Neural crest cell (in vitro differentiated cells): ENCODE data around the gene FAM110D. TPM values are rescaled to one million over a fixed set of nuclear protein-coding genes. Genes with fewer than 3 reads are reported as not detected.

Experiments used
- DNase-seq: peaks from one replicate; pipeline ENCODE4 v3.0.0; 2021; ENCODE audit warnings: low read depth, mixed read lengths, low spot score
- H3K27ac Mint-ChIP-seq: one replicate; pipeline ENCODE4 v1.8.0; 2021; ENCODE audit warnings: mild to moderate bottlenecking, mixed read lengths; ENCODE audit not compliant: unreplicated experiment
- H3K27me3 Mint-ChIP-seq: 2 replicates; pipeline ENCODE4 v1.8.0; 2021; ENCODE audit warnings: low read depth, mild to moderate bottlenecking, mixed read lengths
- H3K36me3 Mint-ChIP-seq: 2 replicates; pipeline ENCODE4 v1.8.0; 2021; ENCODE audit warnings: low read depth, mild to moderate bottlenecking, mixed read lengths
- H3K4me1 Mint-ChIP-seq: 2 replicates; pipeline ENCODE4 v1.8.0; 2021; ENCODE audit warnings: mixed read lengths
- H3K4me3 Mint-ChIP-seq: one replicate; pipeline ENCODE4 v1.8.0; 2021; ENCODE audit warnings: mild to moderate bottlenecking, mixed read lengths
- H3K9me3 Mint-ChIP-seq: 2 replicates; pipeline ENCODE4 v1.8.0; 2021; ENCODE audit warnings: mixed read lengths
- total RNA-seq: library from RNA; stranded (reverse); gene quantifications from 2 replicates; pipeline ENCODE4 v1.2.1, GENCODE V29; 2021
- TF ChIP-seq, protein P1 (sequence below): fragments of 200-600 bp; sonication (generic); conservative IDR thresholded peaks from 2 replicates; pipeline ENCODE4 v1.5.0; 2021; ENCODE audit warnings: antibody characterized with exemption, mild to moderate bottlenecking

Gene FAM110D
- total RNA-seq, 1 donor from 2014 or later: 1.2 TPM

DNA sequence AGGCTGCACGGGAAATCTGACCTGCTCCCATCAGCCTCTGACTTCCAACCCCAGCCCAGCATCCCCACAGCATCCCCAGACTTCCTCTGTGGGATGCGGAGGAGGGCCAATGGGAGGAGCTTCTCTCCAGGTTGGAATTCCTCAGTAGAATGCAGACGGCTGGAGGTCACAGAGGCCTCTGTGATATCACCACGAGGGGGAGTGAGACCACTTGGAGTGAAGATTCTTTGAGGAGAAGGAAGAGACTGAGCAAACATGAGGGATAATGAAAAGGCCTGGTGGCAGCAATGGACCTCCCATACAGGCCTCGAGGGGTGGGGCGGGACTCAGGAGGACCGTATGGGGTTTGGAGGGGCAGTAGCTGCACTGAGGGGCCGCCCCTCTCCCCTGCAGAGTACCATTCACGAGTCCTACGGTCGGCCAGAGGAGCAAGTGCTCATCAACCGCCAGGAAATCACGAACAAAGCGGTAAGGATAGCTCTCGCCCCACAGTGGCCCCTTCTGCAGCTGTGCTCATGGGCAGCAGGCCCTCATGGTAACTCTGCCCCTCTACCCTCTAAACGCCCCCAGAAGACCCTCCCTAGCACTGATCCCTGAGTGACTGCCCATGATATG lies 31.6 kb downstream of the FAM110D start, which contains the start of gene CATSPER4:
Gene CATSPER4, plus strand, starts transcription at position 230 of the 615 bp plus-strand sequence. Its CDS starts 26 bp downstream, at position 256.
- no peaks in the 10 kb centered on the region for H3K36me3 Mint-ChIP-seq
- TF ChIP-seq, protein P1, sequence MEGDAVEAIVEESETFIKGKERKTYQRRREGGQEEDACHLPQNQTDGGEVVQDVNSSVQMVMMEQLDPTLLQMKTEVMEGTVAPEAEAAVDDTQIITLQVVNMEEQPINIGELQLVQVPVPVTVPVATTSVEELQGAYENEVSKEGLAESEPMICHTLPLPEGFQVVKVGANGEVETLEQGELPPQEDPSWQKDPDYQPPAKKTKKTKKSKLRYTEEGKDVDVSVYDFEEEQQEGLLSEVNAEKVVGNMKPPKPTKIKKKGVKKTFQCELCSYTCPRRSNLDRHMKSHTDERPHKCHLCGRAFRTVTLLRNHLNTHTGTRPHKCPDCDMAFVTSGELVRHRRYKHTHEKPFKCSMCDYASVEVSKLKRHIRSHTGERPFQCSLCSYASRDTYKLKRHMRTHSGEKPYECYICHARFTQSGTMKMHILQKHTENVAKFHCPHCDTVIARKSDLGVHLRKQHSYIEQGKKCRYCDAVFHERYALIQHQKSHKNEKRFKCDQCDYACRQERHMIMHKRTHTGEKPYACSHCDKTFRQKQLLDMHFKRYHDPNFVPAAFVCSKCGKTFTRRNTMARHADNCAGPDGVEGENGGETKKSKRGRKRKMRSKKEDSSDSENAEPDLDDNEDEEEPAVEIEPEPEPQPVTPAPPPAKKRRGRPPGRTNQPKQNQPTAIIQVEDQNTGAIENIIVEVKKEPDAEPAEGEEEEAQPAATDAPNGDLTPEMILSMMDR: peak; percentile 36
- H3K4me3 Mint-ChIP-seq: no peak within 1 kb of the TSS
- no peaks in the 10 kb centered on the region for H3K27me3 Mint-ChIP-seq
- no peak for DNase-seq
- H3K4me1 Mint-ChIP-seq: peaks cover 14% of the 10 kb centered on the region
- H3K27ac Mint-ChIP-seq: peak within 1 kb of the TSS; percentile 23
- H3K9me3 Mint-ChIP-seq: no peaks in the 10 kb centered on the region

GRCh38 chr1:26191739-26192138 lies 32.9 kb downstream of the FAM110D start:
- TF ChIP-seq, protein P1: no peak
- Mint-ChIP-seq H3K27ac (no peak overlapping the region), H3K36me3 (no peaks in the 10 kb centered on the region), H3K9me3 (no peaks in the 10 kb centered on the region), H3K4me1 (peaks cover 14% of the 10 kb centered on the region), H3K4me3 (no peak overlapping the region), H3K27me3 (no peaks in the 10 kb centered on the region)
- no peak for DNase-seq

GRCh38 chr1:26195805-26196204 lies 36.9 kb downstream of the FAM110D start:
- H3K4me1 Mint-ChIP-seq: peaks cover 3% of the 10 kb centered on the region
- TF ChIP-seq, protein P1: no peak
- no peak overlapping the region for H3K27ac Mint-ChIP-seq
- H3K27me3 Mint-ChIP-seq: no peaks in the 10 kb centered on the region
- no peak for DNase-seq
- no peaks in the 10 kb centered on the region for H3K36me3 Mint-ChIP-seq
- H3K4me3 Mint-ChIP-seq: no peak overlapping the region
- H3K9me3 Mint-ChIP-seq: no peaks in the 10 kb centered on the region

GRCh38 chr1:26197301-26197700 lies 38.4 kb downstream of the FAM110D start:
- no peak for DNase-seq
- TF ChIP-seq, protein P1: no peak
- no peaks in the 10 kb centered on the region for H3K9me3 Mint-ChIP-seq
- H3K36me3 Mint-ChIP-seq: no peaks in the 10 kb centered on the region
- H3K27ac Mint-ChIP-seq: no peak overlapping the region
- H3K27me3 Mint-ChIP-seq: no peaks in the 10 kb centered on the region
- H3K4me3 Mint-ChIP-seq: no peak overlapping the region
- no peaks in the 10 kb centered on the region for H3K4me1 Mint-ChIP-seq

GRCh38 chr1:26197813-26198212 lies 38.9 kb downstream of the FAM110D start:
- Mint-ChIP-seq H3K27me3 (no peaks in the 10 kb centered on the region), H3K36me3 (no peaks in the 10 kb centered on the region), H3K27ac (no peak overlapping the region), H3K9me3 (no peaks in the 10 kb centered on the region), H3K4me1 (no peaks in the 10 kb centered on the region), H3K4me3 (no peak overlapping the region)
- no peak for DNase-seq
- TF ChIP-seq, protein P1: no peak
